ENCODE measurements around the gene VPREB1.

Gene VPREB1, protein sequence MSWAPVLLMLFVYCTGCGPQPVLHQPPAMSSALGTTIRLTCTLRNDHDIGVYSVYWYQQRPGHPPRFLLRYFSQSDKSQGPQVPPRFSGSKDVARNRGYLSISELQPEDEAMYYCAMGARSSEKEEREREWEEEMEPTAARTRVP

GRCh38 chr22:22244316-22245250, at the start of gene VPREB1:
VPREB1 (plus strand) TSS chr22:22244786; CDS start chr22:22244814, 28 bp downstream.
- DNase-seq (ENCODE audit: low read depth): no peak
- H3K4me3 ChIP-seq (ENCODE audit: low read depth, low read length): no peak within 1 kb of the TSS
- in situ Hi-C loops (cut with HindIII; ENCODE audit: low sequenced_read_pairs): no loop called here
- no peak for TF ChIP-seq CTCF (IDR thresholded peaks at IDR 0.05; ENCODE audit: low read depth, low read length, missing control alignments)

- H3K4me3 ChIP-seq (ENCODE audit: low read depth, low read length): no peak overlapping the region
- DNase-seq (ENCODE audit: low read depth): no peak
- in situ Hi-C loops (cut with HindIII; ENCODE audit: low sequenced_read_pairs): no loop called here
- TF ChIP-seq CTCF (IDR thresholded peaks at IDR 0.05; ENCODE audit: low read depth, low read length, missing control alignments): no peak
Observed at GRCh38 chr22:22194931-22195264, 49.7 kb upstream of the VPREB1 start.

DNA sequence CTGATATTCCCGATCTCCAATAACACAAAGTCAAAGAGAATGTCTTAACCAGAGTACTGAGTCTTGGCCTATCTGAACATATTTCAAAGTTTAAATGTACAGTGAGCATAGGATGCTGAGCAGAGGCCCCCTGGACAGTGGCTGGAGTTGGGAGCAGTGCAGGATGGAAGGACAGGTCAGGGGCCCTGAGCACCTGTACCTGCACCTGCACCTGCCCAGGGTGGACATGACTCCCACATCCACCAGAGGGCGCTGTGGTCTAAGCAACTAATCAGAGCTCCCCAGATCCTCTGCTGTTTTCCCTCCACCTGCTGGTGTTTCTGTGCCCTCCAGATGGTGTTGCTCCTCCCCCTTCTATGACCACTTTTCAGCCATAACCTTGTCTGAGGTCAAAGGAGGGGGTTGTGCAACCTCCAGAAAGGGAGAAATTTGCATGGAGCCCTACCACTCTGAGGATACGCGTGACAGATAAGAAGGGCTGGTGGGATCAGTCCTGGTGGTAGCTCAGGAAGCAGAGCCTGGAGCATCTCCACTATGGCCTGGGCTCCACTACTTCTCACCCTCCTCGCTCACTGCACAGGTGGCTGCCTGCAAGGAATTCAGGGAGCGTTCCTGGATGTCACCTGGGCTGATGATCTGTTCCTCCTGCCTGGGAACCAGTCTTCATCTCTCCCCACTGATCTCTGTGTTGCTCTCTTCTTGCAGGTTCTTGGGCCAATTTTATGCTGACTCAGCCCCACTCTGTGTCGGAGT, 49.1 kb upstream of the VPREB1 start:
- no peak overlapping the region for H3K4me3 ChIP-seq (ENCODE audit: low read depth, low read length)
- TF ChIP-seq CTCF (IDR thresholded peaks at IDR 0.05; ENCODE audit: low read depth, low read length, missing control alignments): peak; percentile 79
- in situ Hi-C loops (cut with HindIII; ENCODE audit: low sequenced_read_pairs): no loop called here
- DNase-seq (ENCODE audit: low read depth): peak; percentile 24

DNA sequence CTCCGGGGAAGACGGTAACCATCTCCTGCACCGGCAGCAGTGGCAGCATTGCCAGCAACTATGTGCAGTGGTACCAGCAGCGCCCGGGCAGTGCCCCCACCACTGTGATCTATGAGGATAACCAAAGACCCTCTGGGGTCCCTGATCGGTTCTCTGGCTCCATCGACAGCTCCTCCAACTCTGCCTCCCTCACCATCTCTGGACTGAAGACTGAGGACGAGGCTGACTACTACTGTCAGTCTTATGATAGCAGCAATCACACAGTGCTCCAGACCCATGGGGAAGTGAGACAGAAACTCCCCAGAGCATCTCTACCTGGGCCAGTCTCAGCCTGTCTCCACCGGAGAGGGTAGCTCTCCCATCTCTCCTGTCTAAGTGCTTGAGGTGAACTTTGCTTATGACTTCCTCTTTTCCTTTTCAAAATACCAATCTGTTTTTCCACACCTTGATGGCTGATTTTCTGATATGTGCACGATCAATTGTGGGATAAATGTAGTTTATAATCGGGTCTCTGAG, 48.5 kb upstream of the VPREB1 start:
- no peak overlapping the region for H3K4me3 ChIP-seq (ENCODE audit: low read depth, low read length)
- no peak for TF ChIP-seq CTCF (IDR thresholded peaks at IDR 0.05; ENCODE audit: low read depth, low read length, missing control alignments)
- in situ Hi-C loops (cut with HindIII; ENCODE audit: low sequenced_read_pairs): no loop called here
- DNase-seq (ENCODE audit: low read depth): no peak

- TF ChIP-seq CTCF (IDR thresholded peaks at IDR 0.05; ENCODE audit: low read depth, low read length, missing control alignments): no peak
- H3K4me3 ChIP-seq (ENCODE audit: low read depth, low read length): no peak overlapping the region
- in situ Hi-C loops (cut with HindIII; ENCODE audit: low sequenced_read_pairs): no loop called here
- DNase-seq (ENCODE audit: low read depth): no peak
Observed at GRCh38 chr22:22196833-22197477, 47.6 kb upstream of the VPREB1 start.

DNA sequence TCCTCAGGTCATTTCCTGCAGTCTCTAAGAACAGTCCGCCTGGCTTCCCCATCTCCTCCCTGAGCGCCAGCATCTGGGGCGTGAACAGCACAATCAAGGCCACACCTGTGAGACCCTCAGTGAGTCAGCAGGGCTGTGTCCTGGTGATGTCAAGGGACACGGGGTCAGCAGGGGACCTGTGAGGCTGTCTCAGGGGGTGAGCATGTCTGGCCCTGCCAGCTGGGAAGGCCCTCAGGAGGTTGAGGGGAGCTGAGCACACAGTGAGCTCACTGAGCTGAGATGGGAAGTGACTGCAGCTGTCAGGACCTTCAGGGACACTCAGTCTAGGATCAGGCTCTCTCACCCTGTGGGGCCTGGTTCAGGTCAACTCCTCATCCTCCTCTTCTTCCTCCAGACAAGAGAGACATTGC, 46.6 kb upstream of the VPREB1 start:
- no peak overlapping the region for H3K4me3 ChIP-seq (ENCODE audit: low read depth, low read length)
- no peak for DNase-seq (ENCODE audit: low read depth)
- TF ChIP-seq CTCF (IDR thresholded peaks at IDR 0.05; ENCODE audit: low read depth, low read length, missing control alignments): no peak
- in situ Hi-C loops (cut with HindIII; ENCODE audit: low sequenced_read_pairs): no loop called here
